GM12891 (cell line): ENCODE measurements around the gene OR2T2.
"Not testable (repeated sequence)": the region's sequence is repeated elsewhere in the genome, so short reads cannot be mapped to it uniquely, and the experiment has no call there.

Experiments used
- POLR2A ChIP-seq: IDR thresholded peaks from 2 replicates; pipeline ENCODE4 v1.6.1; 2011; ENCODE audit warnings: low read depth, low read length, control low read depth
- POLR2AphosphoS5 ChIP-seq: IDR thresholded peaks from 2 replicates; pipeline ENCODE4 v1.6.1; 2011; ENCODE audit warnings: low read depth, low read length, control low read depth
- POU2F2 ChIP-seq: IDR thresholded peaks from 2 replicates; pipeline ENCODE4 v1.6.1; 2011; ENCODE audit warnings: low read depth, mild to moderate bottlenecking, control low read depth, low read length, moderate library complexity
- SPI1 ChIP-seq: IDR thresholded peaks from 2 replicates; pipeline ENCODE4 v1.6.1; 2011; ENCODE audit warnings: low read depth, low read length, control low read depth
- TAF1 ChIP-seq: IDR thresholded peaks from 2 replicates; pipeline ENCODE4 v1.6.1; 2011; ENCODE audit warnings: low read depth, low read length, control low read depth

DNA sequence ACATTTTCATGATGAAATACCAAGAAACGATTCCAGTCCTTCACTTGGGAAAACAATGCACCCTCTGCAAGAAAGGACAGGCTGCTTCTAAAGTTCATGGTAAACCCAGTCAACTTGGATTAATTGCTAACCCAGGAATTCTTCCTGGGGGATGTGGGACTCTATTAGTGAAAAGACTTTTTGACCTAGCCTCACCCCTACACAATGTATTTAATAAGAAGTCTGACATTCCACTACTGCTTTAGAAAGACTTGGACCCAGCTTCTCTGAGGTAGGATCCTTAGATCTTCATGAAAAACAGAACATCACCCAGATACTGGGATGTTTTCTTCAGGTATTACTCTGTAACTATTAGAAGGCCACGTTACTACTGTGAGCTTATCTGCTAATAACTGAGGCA, at the start of gene OR2T2:
- not testable (repeated sequence) for TF ChIP-seq POLR2A, TAF1, POLR2AphosphoS5, SPI1, POU2F2
